SK-N-SH (cell line): ENCODE data around the gene EIF4E1B. TPM values are rescaled to one million over a fixed set of nuclear protein-coding genes. Genes with fewer than 3 reads are reported as not detected.

Experiments used
- CTCF ChIA-PET: fragments of 300-600, 350-600 bp; formaldehyde crosslinking; extraction: SDS; loops from one replicate; lab custom pipeline; 2021; lab: Yijun Ruan, JAX
- POLR2A ChIA-PET: fragments of 350-600 bp; sonication (Branson Sonifier 250); formaldehyde crosslinking; extraction: SDS; loops from one replicate; lab custom pipeline; 2020; ENCODE audit warnings: antibody characterized with exemption, inconsistent platforms; lab: Yijun Ruan, JAX
- DNase-seq: peaks from one replicate; pipeline ENCODE4 v3.0.0; 2012
- H2AFZ ChIP-seq: fragments of 200-600 bp; sonication (generic); 2 replicates; pipeline ENCODE4 v1.8.1; 2016; ENCODE audit warnings: antibody characterized with exemption, mild to moderate bottlenecking, low read depth
- H3F3A ChIP-seq: fragments of 200-600 bp; sonication (generic); replicated peaks from 2 replicates; pipeline ENCODE3; 2016; ENCODE audit warnings: antibody characterized with exemption, mild to moderate bottlenecking; ENCODE audit not compliant: insufficient read depth
- H3K27ac ChIP-seq, 2 experiments: fragments of 200-500 bp in 1 of 2; fragments of 200-600 bp in 1 of 2; sonication (Bioruptor generic) in 1 of 2; sonication (generic), shearing (Covaris generic) in 1 of 2; 2 replicates each; pipeline versions ENCODE4 v1.5.1 to v1.6.1; 2014 to 2016; ENCODE audit warnings: low read depth in 2 of 2, inconsistent platforms in 1 of 2, low read length in 1 of 2, mild to moderate bottlenecking in 1 of 2, mixed read lengths in 1 of 2
- H3K27me3 ChIP-seq: fragments of 200-600 bp; sonication (generic), shearing (Covaris generic); 2 replicates; pipeline ENCODE4 v1.6.1; 2016; ENCODE audit warnings: mixed run types; ENCODE audit not compliant: insufficient read depth
- H3K36me3 ChIP-seq, 2 experiments: fragments of 200-500 bp in 1 of 2; fragments of 200-600 bp in 1 of 2; sonication (Bioruptor generic) in 1 of 2; sonication (generic) in 1 of 2; replicated peaks in 1 of 2; 2 replicates each; pipeline versions ENCODE3 to v1.5.1; 2014 to 2016; ENCODE audit warnings: low read length in 1 of 2, mild to moderate bottlenecking in 1 of 2; ENCODE audit not compliant: insufficient read depth in 2 of 2, control insufficient read depth in 1 of 2
- H3K4me1 ChIP-seq, 2 experiments: fragments of 200-500 bp in 1 of 2; fragments of 200-600 bp in 1 of 2; sonication (Bioruptor generic) in 1 of 2; sonication (generic), shearing (Covaris generic) in 1 of 2; 2 replicates each; pipeline versions ENCODE4 v1.5.1 to v1.6.1; 2014 to 2016; ENCODE audit warnings: low read depth in 1 of 2, low read length in 1 of 2, mixed run types in 1 of 2; ENCODE audit not compliant: insufficient read depth in 2 of 2, control insufficient read depth in 1 of 2
- H3K4me2 ChIP-seq: fragments of 200-600 bp; sonication (generic), shearing (Covaris generic); 2 replicates; pipeline ENCODE4 v1.6.1; 2017; ENCODE audit warnings: mixed run types
- H3K4me3 ChIP-seq, 2 experiments: fragments of 200-500 bp in 1 of 2; fragments of 200-600 bp in 1 of 2; sonication (Bioruptor generic) in 1 of 2; sonication (generic), shearing (Covaris generic) in 1 of 2; 2 replicates each; pipeline versions ENCODE4 v1.5.1 to v1.8.1; 2014 to 2016; ENCODE audit warnings: low read depth in 2 of 2, inconsistent platforms in 1 of 2, low read length in 1 of 2, mild to moderate bottlenecking in 1 of 2, mixed read lengths in 1 of 2, moderate library complexity in 1 of 2
- H3K79me2 ChIP-seq: fragments of 200-600 bp; sonication (generic); 2 replicates; pipeline ENCODE4 v1.8.1; 2017; ENCODE audit warnings: mild to moderate bottlenecking; ENCODE audit not compliant: insufficient read depth
- H3K9ac ChIP-seq: fragments of 200-600 bp; sonication (generic); 2 replicates; pipeline ENCODE4 v1.6.1; 2017; ENCODE audit warnings: mixed run types
- H3K9me2 ChIP-seq: fragments of 200-600 bp; sonication (generic); 2 replicates; pipeline ENCODE4 v1.6.1; 2017; ENCODE audit warnings: mixed run types
- H3K9me3 ChIP-seq: fragments of 200-600 bp; sonication (generic); 2 replicates; pipeline ENCODE4 v1.6.1; 2017; ENCODE audit warnings: mixed run types, mild to moderate bottlenecking, moderate library complexity
- H4K20me1 ChIP-seq: fragments of 200-600 bp; sonication (generic); 2 replicates; pipeline ENCODE4 v1.6.1; 2017; ENCODE audit warnings: mild to moderate bottlenecking, mixed run types; ENCODE audit not compliant: insufficient read depth
- CHD2 ChIP-seq: fragments of 150-350 bp; IDR thresholded peaks from 2 replicates; pipeline ENCODE4 v1.6.1; 2018; ENCODE audit warnings: low read length; ENCODE audit not compliant: partially characterized antibody
- EP300 ChIP-seq, 2 experiments: IDR thresholded peaks; 2 replicates each; pipeline versions ENCODE4 v1.4.0 to v1.6.1; 2012; ENCODE audit warnings: borderline replicate concordance in 1 of 2, low read depth in 1 of 2, low read length in 1 of 2
- EZH2phosphoT487 ChIP-seq: fragments of 200-600 bp; sonication (generic); IDR thresholded peaks from 2 replicates; pipeline ENCODE4 v1.6.1; 2017; ENCODE audit warnings: low read depth, mixed run types, mild to moderate bottlenecking, antibody characterized with exemption, moderate library complexity, borderline replicate concordance
- FOSL2 ChIP-seq: IDR thresholded peaks from 2 replicates; pipeline ENCODE4 v1.4.0; 2012; ENCODE audit warnings: low read depth, mild to moderate bottlenecking, moderate library complexity, borderline replicate concordance
- FOXJ3 ChIP-seq: sonication (generic); formaldehyde crosslinking; IDR thresholded peaks from 2 replicates; pipeline ENCODE4 v1.5.1; 2020; ENCODE audit warnings: mild to moderate bottlenecking, missing genetic modification reagents
- JUND ChIP-seq: IDR thresholded peaks from 2 replicates; pipeline ENCODE4 v1.4.0; 2012
- MXI1 ChIP-seq: IDR thresholded peaks from 2 replicates; pipeline ENCODE4 v1.6.1; 2012; ENCODE audit warnings: mild to moderate bottlenecking, low read depth, low read length, improper control_type of control experiment
- NRF1 ChIP-seq: IDR thresholded peaks from 2 replicates; pipeline ENCODE4 v1.6.1; 2012; ENCODE audit warnings: low read depth, mild to moderate bottlenecking, low read length
- POLR2AphosphoS5 ChIP-seq: IDR thresholded peaks from 2 replicates; pipeline ENCODE4 v1.6.1; 2012; ENCODE audit warnings: low read depth, low read length
- RAD21 ChIP-seq: IDR thresholded peaks from 2 replicates; pipeline ENCODE4 v1.6.1; 2012; ENCODE audit warnings: mild to moderate bottlenecking, low read length
- RCOR1 ChIP-seq: fragments of 150-350 bp; IDR thresholded peaks from 2 replicates; pipeline ENCODE4 v1.6.1; 2017; ENCODE audit warnings: antibody characterized with exemption, low read length
- RXRA ChIP-seq: IDR thresholded peaks from 2 replicates; pipeline ENCODE4 v1.4.0; 2012; ENCODE audit warnings: low read depth, mild to moderate bottlenecking, borderline replicate concordance
- SMC3 ChIP-seq: IDR thresholded peaks from 2 replicates; pipeline ENCODE4 v1.6.1; 2012; ENCODE audit warnings: low read depth, low read length, improper control_type of control experiment
- TAF1 ChIP-seq: IDR thresholded peaks from 2 replicates; pipeline ENCODE4 v1.6.1; 2012; ENCODE audit warnings: low read depth, mild to moderate bottlenecking, low read length, moderate library complexity, borderline replicate concordance
- TEAD4 ChIP-seq: IDR thresholded peaks from 2 replicates; pipeline ENCODE4 v1.4.0; 2012; ENCODE audit warnings: mild to moderate bottlenecking, borderline replicate concordance; ENCODE audit not compliant: insufficient read depth
- YY1 ChIP-seq: IDR thresholded peaks from 2 replicates; pipeline ENCODE4 v1.4.0; 2012; ENCODE audit warnings: low read depth, mild to moderate bottlenecking
- WGBS: methylation state at CpG from one replicate; pipeline ENCODE4 v1.1.6; 2017; ENCODE audit warnings: low lambda C conversion rate; 5-methylcytosine and 5-hydroxymethylcytosine counted together
- polyA plus RNA-seq, 3 experiments: library from polyadenylated mRNA; depleted of rRNA; stranded (reverse); fragments of >200 nt; gene quantifications; 2 replicates each; pipeline ENCODE4 v1.2.3, GENCODE V29; 2012
- TF ChIP-seq, protein P1 (sequence below): fragments of 200-600 bp; sonication (generic); IDR thresholded peaks from 2 replicates; pipeline ENCODE4 v1.6.1; 2017; ENCODE audit warnings: antibody characterized with exemption, mild to moderate bottlenecking, moderate library complexity
- TF ChIP-seq, protein P2 (sequence below): IDR thresholded peaks from 2 replicates; pipeline ENCODE4; 2012
- TF ChIP-seq, protein P3 (sequence below): fragments of 150-350 bp; IDR thresholded peaks from 2 replicates; pipeline ENCODE4 v1.6.1; 2016; ENCODE audit warnings: mild to moderate bottlenecking, low read depth, low read length
- TF ChIP-seq, protein P4 (sequence below): IDR thresholded peaks from 2 replicates; pipeline ENCODE4 v1.4.0; 2012; ENCODE audit warnings: low read depth

The EIF4E1B gene
- polyA plus RNA-seq, 1 of the 3 experiments (the other 2 are of a cell fraction) = not detected

DNA sequence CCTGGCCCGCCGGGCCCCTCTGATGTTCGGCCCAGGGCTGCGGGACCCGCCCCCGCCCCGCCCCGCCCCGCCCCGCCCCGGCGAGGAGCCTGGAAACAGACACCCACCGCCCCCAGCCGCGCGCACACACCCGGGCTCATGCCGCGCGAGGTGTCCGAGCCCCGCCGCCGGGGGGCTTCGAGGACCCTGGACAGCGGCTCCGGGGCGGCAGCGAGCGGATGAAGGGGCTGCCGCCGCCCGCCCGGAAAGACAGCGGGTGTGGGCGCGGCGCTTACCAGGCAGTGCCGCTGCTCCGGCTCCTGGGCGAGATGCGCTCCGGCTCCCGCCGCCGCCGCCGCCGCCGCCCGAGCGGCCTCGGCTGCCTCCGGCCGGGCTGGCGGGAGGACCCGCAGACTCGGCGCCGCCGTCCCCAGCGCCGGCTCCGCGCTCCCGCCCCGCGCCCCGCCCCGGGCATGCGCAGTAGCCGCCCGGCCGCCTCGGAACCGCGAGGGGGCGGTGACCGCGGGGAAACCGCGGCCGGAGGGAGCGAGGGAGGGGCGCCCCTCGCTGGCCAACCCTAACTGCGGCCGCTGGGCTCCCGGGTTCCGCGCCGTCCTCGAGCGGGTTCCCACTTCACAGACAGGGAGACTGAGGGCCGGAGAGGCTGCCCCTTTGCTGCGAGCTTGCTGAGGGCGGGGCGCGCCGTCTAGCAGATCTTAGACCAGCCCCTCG is 20.6 kb upstream of the EIF4E1B start, which contains the start of gene GPRIN1 (continued):
- no peak for TF ChIP-seq CHD2
- TF ChIP-seq, protein P1, sequence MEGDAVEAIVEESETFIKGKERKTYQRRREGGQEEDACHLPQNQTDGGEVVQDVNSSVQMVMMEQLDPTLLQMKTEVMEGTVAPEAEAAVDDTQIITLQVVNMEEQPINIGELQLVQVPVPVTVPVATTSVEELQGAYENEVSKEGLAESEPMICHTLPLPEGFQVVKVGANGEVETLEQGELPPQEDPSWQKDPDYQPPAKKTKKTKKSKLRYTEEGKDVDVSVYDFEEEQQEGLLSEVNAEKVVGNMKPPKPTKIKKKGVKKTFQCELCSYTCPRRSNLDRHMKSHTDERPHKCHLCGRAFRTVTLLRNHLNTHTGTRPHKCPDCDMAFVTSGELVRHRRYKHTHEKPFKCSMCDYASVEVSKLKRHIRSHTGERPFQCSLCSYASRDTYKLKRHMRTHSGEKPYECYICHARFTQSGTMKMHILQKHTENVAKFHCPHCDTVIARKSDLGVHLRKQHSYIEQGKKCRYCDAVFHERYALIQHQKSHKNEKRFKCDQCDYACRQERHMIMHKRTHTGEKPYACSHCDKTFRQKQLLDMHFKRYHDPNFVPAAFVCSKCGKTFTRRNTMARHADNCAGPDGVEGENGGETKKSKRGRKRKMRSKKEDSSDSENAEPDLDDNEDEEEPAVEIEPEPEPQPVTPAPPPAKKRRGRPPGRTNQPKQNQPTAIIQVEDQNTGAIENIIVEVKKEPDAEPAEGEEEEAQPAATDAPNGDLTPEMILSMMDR = peak; percentile 41; the same call in 1 of the 2 replicates

DNA sequence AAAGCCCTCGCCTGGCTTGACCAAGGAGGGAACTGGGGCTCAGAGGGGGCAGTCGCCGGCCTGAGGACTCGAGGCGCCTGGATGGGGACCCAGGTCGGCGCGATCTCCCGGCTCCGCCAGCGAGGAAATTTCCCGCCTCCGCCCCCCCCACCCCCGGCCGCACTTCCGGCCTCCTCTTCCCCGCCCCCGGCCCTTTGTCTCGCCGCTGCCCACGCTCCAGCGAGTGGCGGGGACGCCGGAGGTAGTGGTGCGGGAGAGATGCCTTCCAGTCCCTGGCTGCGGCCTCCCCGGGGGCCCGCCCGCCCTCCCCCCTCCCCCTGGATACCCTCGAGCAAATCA is 20.1 kb upstream of the EIF4E1B start:
- H3K4me2 ChIP-seq = peak overlapping the region; percentile 81; the same call in 1 of the 2 replicates
- H2AFZ ChIP-seq = peak overlapping the region; percentile 68; the same call in 1 of the 2 replicates
- POLR2A ChIA-PET = no interaction called here
- peak overlapping the region in 1 of 2 experiments; percentile 83; a peak in 2 of 4 replicates for H3K27ac ChIP-seq
- peaks cover 27% of the 10 kb centered on the region; the same call in 1 of the 2 replicates for H4K20me1 ChIP-seq
- no peaks in the 10 kb centered on the region for H3K27me3 ChIP-seq
- H3K4me1 ChIP-seq = peaks cover 3 to 50% of the 10 kb centered on the region in 2 experiments; a peak in 3 of 4 replicates
- CTCF ChIA-PET = interaction anchor here (1.4 kb wide), 1 partner anchor 37 kb away, joined by 7 read pairs; no protein-coding TSS in a partner anchor
- no peaks in the 10 kb centered on the region for H3K9me3 ChIP-seq
- peaks cover 4% of the 10 kb centered on the region for H3F3A ChIP-seq
- H3K79me2 ChIP-seq = peaks cover 21% of the 10 kb centered on the region
- TF ChIP-seq TEAD4 = no peak
- TF ChIP-seq RXRA = no peak
- no peak for TF ChIP-seq EP300 (IDR thresholded peaks at IDR 0.05; ENCODE audit: borderline replicate concordance in 1 of 2, low read depth in 1 of 2, low read length in 1 of 2)
- TF ChIP-seq POLR2AphosphoS5 = no peak
- TF ChIP-seq CHD2 = no peak
- TF ChIP-seq FOSL2 = no peak
- no peak for TF ChIP-seq TAF1
- no peak for TF ChIP-seq NRF1
- no peak for TF ChIP-seq JUND
- TF ChIP-seq FOXJ3 = no peak
- TF ChIP-seq, protein P2, sequence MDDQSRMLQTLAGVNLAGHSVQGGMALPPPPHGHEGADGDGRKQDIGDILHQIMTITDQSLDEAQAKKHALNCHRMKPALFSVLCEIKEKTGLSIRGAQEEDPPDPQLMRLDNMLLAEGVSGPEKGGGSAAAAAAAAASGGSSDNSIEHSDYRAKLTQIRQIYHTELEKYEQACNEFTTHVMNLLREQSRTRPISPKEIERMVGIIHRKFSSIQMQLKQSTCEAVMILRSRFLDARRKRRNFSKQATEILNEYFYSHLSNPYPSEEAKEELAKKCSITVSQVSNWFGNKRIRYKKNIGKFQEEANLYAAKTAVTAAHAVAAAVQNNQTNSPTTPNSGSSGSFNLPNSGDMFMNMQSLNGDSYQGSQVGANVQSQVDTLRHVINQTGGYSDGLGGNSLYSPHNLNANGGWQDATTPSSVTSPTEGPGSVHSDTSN = no peak
- TF ChIP-seq, protein P3, sequence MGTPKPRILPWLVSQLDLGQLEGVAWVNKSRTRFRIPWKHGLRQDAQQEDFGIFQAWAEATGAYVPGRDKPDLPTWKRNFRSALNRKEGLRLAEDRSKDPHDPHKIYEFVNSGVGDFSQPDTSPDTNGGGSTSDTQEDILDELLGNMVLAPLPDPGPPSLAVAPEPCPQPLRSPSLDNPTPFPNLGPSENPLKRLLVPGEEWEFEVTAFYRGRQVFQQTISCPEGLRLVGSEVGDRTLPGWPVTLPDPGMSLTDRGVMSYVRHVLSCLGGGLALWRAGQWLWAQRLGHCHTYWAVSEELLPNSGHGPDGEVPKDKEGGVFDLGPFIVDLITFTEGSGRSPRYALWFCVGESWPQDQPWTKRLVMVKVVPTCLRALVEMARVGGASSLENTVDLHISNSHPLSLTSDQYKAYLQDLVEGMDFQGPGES = no peak
- TF ChIP-seq RCOR1 = no peak
- TF ChIP-seq, protein P1 = no peak
- no peak for TF ChIP-seq SMC3
- TF ChIP-seq EZH2phosphoT487 = no peak
- TF ChIP-seq, protein P4, sequence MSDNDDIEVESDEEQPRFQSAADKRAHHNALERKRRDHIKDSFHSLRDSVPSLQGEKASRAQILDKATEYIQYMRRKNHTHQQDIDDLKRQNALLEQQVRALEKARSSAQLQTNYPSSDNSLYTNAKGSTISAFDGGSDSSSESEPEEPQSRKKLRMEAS = no peak
- no peak for TF ChIP-seq YY1
- TF ChIP-seq MXI1 = no peak
- TF ChIP-seq RAD21 = no peak
- no peaks in the 10 kb centered on the region for H3K9me2 ChIP-seq
- WGBS = 0% methylated on average over 8 of the region's 31 CpGs
- peak; percentile 81 for DNase-seq
- H3K36me3 ChIP-seq = no peaks in the 10 kb centered on the region
- H3K4me3 ChIP-seq = peak overlapping the region; percentile 68 to 69
- peak overlapping the region; percentile 57; the same call in 1 of the 2 replicates for H3K9ac ChIP-seq
